Activated naive CD8-positive, alpha-beta T cell treated with anti-CD3 and anti-CD28 coated beads for 36 hours (primary cell): Measurements from ENCODE around the gene PSG5. TPM values are rescaled to one million over a fixed set of nuclear protein-coding genes. Genes with fewer than 3 reads are reported as not detected.
"Not testable (repeated sequence)": the region's sequence is repeated elsewhere in the genome, so short reads cannot be mapped to it uniquely, and the experiment has no call there.

Experiments used
- DNase-seq: peaks from one replicate; pipeline ENCODE4 v3.0.0; 2021
- H3K27ac Mint-ChIP-seq: one replicate; pipeline ENCODE4 v1.8.0; 2022; ENCODE audit warnings: mild to moderate bottlenecking, moderate library complexity, mixed read lengths
- H3K27me3 Mint-ChIP-seq: one replicate; pipeline ENCODE4 v1.8.0; 2022; ENCODE audit warnings: mild to moderate bottlenecking, mixed read lengths
- H3K36me3 Mint-ChIP-seq: one replicate; pipeline ENCODE4 v1.8.0; 2021; ENCODE audit warnings: mild to moderate bottlenecking, mixed read lengths
- H3K4me1 Mint-ChIP-seq: one replicate; pipeline ENCODE4 v1.8.0; 2021; ENCODE audit warnings: mixed read lengths
- H3K4me3 Mint-ChIP-seq: one replicate; pipeline ENCODE4 v1.8.0; 2022; ENCODE audit warnings: mild to moderate bottlenecking, moderate library complexity, mixed read lengths
- H3K9me3 Mint-ChIP-seq: one replicate; pipeline ENCODE4 v1.8.0; 2022; ENCODE audit warnings: mixed read lengths
- total RNA-seq, 2 experiments: library from RNA; stranded (reverse); gene quantifications; one replicate each; pipeline ENCODE4 v1.2.3, GENCODE V29; 2021

The PSG5 gene
- not detected for total RNA-seq

DNA sequence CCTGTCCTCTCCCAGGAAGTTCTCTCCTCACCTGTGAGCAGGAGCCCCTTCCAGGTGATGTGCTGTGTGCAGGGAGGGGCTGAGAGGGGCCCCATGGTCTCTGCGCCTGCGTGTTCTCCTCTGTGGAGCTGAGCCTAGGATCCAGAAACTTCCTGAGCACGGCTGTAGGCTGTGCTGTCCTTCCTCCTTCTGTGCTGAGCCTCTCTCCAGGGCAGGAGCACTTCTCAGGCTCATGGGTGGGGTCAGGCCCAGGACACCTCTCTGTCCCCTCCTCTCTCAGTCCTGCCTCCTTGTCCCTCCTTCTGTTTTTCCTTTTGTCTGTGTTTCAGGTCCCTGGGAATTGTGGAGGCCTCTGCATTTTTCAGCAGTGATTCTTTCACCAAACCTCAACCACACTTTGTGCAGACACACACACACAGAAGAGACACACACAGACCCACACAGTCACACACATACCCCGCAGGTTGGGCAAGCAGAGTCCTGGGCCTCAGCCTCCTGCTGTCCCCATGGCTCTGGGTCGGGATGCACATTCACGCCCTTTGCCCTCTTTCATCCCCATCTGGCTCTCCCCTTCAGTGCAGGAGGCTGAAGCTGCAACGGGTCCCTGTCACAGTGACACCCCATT, at the start of gene PSG5:
PSG5 (minus strand) TSS at position 226 of the 625 bp plus-strand sequence; CDS start at position 95, 131 bp downstream.
- not testable (repeated sequence) for DNase-seq, H3K27ac Mint-ChIP-seq, H3K4me3 Mint-ChIP-seq

DNA sequence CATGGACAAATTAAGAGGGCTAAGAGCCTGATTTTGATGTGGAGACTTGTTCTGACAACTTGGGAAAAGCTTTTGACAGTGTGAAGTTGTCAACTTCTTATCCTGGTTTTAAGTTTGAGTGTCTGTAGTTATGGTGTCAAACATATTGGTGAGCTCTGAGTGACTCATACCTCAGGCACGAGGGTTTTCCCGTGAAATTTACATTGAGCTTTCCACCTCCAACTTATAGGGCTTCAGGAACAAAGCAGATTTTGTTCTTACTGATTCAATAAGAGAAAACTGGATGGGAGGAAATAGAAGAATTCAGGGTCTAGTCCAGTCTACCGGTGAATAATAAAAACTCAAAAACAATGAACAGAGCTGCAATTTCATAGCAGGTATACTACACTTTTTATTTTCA, 49.4 kb upstream of the PSG5 start:
- H3K4me3 Mint-ChIP-seq, DNase-seq, H3K27me3 Mint-ChIP-seq, H3K27ac Mint-ChIP-seq, H3K4me1 Mint-ChIP-seq, H3K36me3 Mint-ChIP-seq: not testable (repeated sequence)
- H3K9me3 Mint-ChIP-seq: peaks cover 24% of the 10 kb centered on the region

More for the DNA sequence above, at the start of gene PSG5:
- peaks cover 19% of the 10 kb centered on the region for H3K27me3 Mint-ChIP-seq
- H3K36me3 Mint-ChIP-seq, H3K4me1 Mint-ChIP-seq, H3K9me3 Mint-ChIP-seq: not testable (repeated sequence)

DNA sequence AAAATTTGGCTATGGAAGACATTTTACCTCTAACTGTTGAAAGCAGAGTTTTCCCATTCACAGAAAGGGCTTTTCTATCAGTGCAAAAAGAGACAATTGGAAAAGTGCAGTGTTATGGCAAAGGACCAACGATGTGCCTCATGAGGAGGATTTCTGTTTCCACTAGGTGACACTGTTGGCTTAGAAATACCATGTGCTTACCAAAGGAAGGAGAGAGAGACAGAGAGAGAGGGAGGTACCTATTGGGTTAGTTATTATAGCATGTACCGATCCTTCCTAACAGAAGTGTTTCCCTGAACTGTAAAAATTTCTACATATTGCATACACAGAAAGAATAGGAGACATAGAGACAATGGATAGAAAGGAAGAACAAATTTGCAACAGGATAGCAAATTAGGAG, 43.0 kb upstream of the PSG5 start:
- Mint-ChIP-seq H3K27ac (no peak overlapping the region), H3K9me3 (peaks cover 40% of the 10 kb centered on the region), H3K36me3 (no peaks in the 10 kb centered on the region), H3K4me1 (no peaks in the 10 kb centered on the region), H3K27me3 (no peaks in the 10 kb centered on the region), H3K4me3 (no peak overlapping the region)
- no peak for DNase-seq

DNA sequence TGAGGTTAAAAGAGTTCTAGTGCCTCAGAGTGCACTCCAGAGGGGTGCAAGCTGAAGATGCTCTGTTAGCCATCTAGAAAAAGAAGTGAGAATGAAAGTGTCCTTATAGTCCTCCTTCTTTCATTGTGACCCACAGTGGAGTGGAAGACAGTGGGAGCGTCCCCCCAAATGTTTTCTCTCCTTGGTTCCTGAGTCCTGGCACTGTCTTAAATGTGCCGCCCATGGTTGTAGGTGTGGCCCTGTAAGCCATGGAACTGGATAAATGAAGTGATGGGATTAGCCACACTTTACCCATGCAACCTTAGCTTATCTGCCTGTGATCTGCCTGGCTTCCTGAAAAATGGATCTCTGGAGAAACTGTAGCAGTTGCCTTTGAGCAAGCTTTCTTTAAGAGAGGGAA, 42.4 kb upstream of the PSG5 start:
- H3K4me1 Mint-ChIP-seq, H3K36me3 Mint-ChIP-seq, H3K27me3 Mint-ChIP-seq, H3K4me3 Mint-ChIP-seq, H3K27ac Mint-ChIP-seq: not testable (repeated sequence)
- DNase-seq: peak; percentile 7
- peaks cover 40% of the 10 kb centered on the region for H3K9me3 Mint-ChIP-seq

DNA sequence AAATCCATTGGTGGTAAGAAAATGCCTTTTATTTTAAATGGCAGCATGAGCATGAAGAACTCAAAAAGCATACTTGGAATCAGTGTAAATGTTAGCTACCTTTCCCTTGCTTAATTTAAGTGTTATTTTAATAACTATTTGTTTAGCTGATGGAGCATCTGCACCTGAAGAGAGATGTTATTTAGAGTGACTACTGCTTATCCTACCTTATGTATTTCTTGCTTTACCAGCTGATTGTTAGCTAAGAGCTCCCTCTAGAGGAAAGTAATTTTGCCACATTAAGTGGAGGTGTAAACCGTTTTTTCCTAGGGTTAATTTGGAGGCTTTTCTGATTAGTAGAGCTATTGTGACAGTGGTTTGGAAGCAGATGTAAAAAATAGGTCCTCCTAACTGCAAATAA, 40.6 kb upstream of the PSG5 start:
- not testable (repeated sequence) for H3K36me3 Mint-ChIP-seq, H3K4me3 Mint-ChIP-seq, DNase-seq, H3K4me1 Mint-ChIP-seq, H3K27ac Mint-ChIP-seq, H3K27me3 Mint-ChIP-seq
- peaks cover 38% of the 10 kb centered on the region for H3K9me3 Mint-ChIP-seq

DNA sequence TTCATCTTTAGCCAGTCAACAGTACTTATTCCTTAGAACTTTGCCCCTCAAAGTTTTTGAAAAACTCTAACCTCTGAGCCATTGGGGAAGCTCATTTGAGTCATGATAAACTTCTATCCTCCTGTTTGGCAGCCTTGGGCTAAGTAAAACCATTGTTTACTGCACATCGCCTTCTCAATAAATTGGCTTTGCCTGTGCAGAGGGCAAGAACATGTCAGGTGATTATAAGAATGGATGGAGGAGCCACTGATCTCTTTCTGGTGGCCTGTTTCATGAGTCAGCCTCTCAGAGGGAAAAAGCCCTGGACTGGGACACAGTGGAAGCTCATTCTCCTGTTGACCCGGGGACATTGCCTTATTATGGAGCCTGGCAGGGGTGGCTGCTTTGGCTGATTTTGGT, 38.5 kb upstream of the PSG5 start:
- Mint-ChIP-seq H3K4me1 (no peaks in the 10 kb centered on the region), H3K9me3 (peaks cover 33% of the 10 kb centered on the region), H3K4me3 (no peak overlapping the region), H3K36me3 (no peaks in the 10 kb centered on the region), H3K27ac (no peak overlapping the region), H3K27me3 (peaks cover 4% of the 10 kb centered on the region)
- DNase-seq: no peak

DNA sequence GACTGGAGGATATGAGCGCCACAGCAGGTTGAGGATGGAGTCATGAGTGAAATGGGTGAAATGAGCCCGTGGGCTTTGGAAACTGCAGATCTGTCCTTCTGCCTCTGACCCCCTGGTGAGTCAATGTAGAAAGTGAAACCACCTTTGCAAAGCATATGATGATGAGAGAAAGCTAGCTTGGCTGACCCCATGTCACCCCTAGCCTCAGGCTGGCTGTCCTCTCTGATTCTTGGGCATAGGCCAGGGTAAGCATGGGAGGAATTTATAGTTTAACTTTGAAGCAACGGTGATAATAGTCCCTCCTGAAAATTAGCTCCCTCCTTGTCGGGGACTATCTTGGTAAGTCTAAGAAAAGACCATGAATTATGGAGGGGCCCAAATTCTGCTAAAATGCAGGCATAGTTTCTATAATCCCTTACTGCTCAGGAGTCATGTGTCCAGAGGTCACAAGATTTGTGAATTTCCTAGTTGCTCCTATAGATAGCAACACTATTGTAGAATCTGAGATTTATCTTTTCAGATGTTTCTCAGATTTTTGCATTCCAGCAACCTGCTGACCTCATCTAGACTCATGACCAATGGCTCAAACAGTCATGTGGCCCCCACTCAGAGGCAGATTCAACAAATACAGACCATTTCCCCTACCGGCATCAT, 38.0 kb upstream of the PSG5 start:
- not testable (repeated sequence) for DNase-seq, H3K27ac Mint-ChIP-seq, H3K27me3 Mint-ChIP-seq, H3K36me3 Mint-ChIP-seq, H3K4me3 Mint-ChIP-seq, H3K4me1 Mint-ChIP-seq
- H3K9me3 Mint-ChIP-seq: peaks cover 29% of the 10 kb centered on the region

DNA sequence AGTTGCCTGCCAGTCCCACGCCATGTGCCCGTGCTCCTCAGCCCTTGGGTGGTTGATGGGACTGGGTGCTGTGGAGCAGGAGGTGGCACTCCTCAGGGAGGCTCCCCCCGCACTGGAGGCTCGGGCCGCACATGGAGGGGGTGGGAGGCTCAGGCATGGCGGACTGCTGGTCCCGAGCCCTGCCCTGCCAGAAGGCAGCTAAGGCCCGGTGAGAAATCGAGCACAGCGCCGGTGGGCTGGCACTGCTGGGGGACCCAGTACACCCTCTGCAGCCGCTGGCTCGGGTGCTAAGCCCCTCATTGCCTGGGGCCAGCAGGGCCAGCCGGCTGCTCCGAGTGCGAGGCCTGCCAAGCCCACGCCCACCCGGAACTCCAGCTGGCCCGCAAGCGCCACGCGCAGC, 35.6 kb upstream of the PSG5 start:
- not testable (repeated sequence) for DNase-seq, H3K4me1 Mint-ChIP-seq, H3K4me3 Mint-ChIP-seq, H3K27ac Mint-ChIP-seq, H3K27me3 Mint-ChIP-seq, H3K36me3 Mint-ChIP-seq
- H3K9me3 Mint-ChIP-seq: peaks cover 14% of the 10 kb centered on the region

DNA sequence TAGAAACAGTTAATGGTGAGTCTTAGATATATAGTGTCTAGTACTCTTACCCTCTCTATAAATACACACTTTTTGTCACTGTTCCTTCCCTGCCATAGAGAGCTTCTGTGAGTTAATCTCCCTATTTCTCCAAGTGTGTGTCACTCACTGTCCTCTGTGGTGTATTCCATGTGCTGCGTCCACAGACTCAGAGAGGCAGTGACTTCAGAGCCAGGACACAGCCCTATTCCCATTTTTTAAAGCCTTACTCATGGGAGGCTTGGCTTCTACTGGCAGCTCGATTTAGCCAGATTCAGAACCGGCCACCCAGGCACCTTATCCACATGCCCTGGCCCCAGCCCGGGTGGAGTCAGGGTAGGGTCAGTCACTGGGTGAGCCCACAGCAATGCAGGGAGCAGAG, 32.8 kb upstream of the PSG5 start:
- H3K27me3 Mint-ChIP-seq, H3K4me1 Mint-ChIP-seq, H3K27ac Mint-ChIP-seq, H3K4me3 Mint-ChIP-seq, DNase-seq, H3K9me3 Mint-ChIP-seq, H3K36me3 Mint-ChIP-seq: not testable (repeated sequence)

DNA sequence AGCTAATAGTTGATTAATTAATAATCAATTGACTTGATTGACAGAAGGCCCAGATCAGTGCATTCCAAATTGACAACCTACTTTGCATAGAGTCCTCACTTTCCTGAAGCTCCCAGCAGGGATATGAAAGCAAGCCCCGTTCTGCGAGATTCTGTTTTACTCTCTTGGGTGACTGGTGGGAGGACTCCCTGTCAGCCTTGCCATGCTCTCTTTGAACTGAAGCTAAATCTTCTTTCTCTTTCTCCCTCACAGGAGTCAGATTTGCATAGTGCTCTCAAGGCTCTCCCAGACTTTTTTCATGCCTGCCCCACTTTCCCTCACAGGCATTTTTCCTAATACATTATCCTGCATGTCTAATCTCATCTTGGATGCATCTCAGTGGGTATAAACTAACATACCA, 29.5 kb upstream of the PSG5 start:
- H3K36me3 Mint-ChIP-seq, H3K9me3 Mint-ChIP-seq, DNase-seq, H3K27ac Mint-ChIP-seq, H3K4me3 Mint-ChIP-seq, H3K4me1 Mint-ChIP-seq: not testable (repeated sequence)
- H3K27me3 Mint-ChIP-seq: peaks cover 18% of the 10 kb centered on the region

DNA sequence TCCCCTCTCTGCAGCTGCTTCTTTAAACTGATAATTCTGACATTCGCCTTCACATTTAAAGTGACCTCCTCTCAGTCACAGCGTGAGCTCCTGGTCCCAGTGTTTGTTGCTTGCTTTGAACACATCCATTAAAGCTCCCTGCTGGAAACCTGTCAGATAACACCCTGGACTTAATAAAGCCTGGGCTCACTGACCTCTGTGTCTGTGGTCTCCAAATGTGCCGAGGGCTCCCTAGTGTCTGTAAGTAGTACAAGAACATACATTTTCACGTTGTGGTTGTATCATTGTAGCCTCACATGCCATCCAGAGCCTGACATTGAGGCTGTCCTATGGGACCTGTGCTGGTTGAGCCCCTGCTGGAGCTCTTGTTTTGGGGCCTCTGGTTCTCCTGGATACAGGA, 21.7 kb upstream of the PSG5 start:
- no peaks in the 10 kb centered on the region for H3K4me1 Mint-ChIP-seq
- H3K27ac Mint-ChIP-seq: no peak overlapping the region
- H3K4me3 Mint-ChIP-seq: no peak overlapping the region
- H3K9me3 Mint-ChIP-seq: no peaks in the 10 kb centered on the region
- no peaks in the 10 kb centered on the region for H3K36me3 Mint-ChIP-seq
- peaks cover 32% of the 10 kb centered on the region for H3K27me3 Mint-ChIP-seq
- DNase-seq: no peak

DNA sequence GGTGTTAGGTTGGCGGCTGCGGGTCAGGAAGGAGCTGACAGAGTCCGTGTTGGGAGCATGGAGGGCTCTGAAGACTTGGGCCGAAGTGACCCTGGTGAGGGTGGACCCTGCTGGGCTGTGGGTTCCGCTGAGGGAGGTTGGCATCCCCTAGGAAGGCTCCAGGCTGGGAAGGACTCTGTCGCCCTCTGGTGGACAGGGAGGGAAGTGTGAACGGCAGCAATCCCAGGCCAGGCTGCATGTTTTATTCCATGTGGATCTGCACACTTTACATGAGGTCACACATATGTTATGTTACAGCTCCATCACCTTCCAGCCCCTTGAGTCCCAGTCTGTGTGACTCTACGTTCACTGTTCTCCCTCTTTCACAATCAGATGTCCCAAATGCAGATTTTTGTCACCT, 20.8 kb upstream of the PSG5 start:
- not testable (repeated sequence) for H3K4me1 Mint-ChIP-seq, H3K36me3 Mint-ChIP-seq, H3K27ac Mint-ChIP-seq, H3K4me3 Mint-ChIP-seq, H3K9me3 Mint-ChIP-seq
- H3K27me3 Mint-ChIP-seq: peaks cover 32% of the 10 kb centered on the region
- peak; percentile 11 for DNase-seq

DNA sequence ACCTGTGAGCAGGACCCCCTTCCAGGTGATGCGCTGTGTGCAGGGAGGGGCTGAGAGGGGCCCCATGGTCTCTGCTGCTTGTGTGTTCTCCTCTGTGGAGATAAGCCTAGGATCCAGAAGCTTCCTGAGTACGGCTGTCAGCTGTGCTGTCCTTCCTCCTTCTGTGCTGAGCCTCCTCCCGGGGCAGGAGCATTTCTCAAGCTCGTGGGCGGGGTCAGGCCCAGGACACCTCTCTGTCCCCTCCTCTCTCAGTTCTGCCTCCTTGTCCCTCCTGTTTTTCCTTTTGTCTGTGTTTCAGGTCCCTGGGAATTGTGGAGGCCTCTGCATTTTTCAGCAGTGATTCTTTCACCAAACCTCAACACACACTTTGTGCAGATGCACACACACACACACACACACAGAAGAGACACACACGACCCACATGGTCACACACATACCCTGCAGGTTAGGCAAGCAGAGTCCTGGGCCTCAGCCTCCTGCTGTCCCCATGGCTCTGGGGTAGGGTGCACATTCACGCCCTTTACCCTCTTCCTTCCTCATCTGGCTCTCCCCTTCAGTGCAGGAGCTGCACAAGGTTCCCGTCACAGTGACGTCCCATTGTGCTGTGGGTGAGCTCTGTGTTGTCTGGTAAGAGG, 19.3 kb upstream of the PSG5 start, which contains the start of gene PSG4:
PSG4 (minus strand) TSS at position 168 of the 635 bp plus-strand sequence; CDS start at position 66, 102 bp downstream.
- H3K36me3 Mint-ChIP-seq, H3K27ac Mint-ChIP-seq, DNase-seq, H3K9me3 Mint-ChIP-seq, H3K4me1 Mint-ChIP-seq, H3K4me3 Mint-ChIP-seq: not testable (repeated sequence)
- peaks cover 24% of the 10 kb centered on the region for H3K27me3 Mint-ChIP-seq

DNA sequence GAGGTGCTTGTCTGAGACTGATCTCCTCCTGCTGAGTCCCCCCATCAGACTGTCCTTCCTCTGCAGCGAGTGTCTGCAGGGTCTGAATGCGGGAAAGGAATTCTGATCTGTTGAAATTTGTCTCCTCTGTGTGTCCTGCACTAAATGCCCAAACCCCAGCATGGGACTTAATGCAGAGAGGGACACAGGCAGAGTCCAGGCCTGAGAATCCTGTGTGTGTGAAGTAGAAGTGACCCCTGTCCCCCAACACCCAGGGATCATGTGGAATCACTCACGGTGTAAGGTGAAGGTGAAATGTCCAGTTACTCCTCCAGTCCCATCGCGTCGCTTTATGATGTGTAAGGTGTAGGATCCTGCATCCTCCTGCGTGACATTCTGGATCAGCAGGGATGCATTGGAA, 17.3 kb upstream of the PSG5 start:
- H3K27me3 Mint-ChIP-seq: peaks cover 15% of the 10 kb centered on the region
- not testable (repeated sequence) for DNase-seq, H3K4me3 Mint-ChIP-seq, H3K36me3 Mint-ChIP-seq, H3K27ac Mint-ChIP-seq, H3K9me3 Mint-ChIP-seq, H3K4me1 Mint-ChIP-seq

DNA sequence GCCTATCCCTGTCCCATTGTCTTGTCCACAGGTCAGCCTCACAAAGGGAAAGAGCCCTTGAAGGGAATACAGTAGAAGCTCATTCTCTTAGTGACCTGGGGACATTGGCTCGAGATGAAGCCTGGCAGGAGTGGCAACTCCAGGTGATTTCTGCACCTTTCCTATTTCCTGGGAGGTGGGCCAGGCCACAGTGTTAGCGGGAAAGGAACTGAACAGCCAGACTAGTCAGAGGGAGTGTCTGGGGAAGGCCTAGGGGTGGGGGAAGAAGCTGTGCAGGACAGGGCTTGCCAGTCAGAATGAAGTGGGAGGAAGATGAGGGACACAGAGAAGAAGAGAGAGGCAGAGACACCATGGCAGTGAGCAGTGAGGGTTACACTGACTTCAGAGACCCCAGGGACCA, 15.6 kb upstream of the PSG5 start:
- H3K4me1 Mint-ChIP-seq, H3K27ac Mint-ChIP-seq: not testable (repeated sequence)

DNA sequence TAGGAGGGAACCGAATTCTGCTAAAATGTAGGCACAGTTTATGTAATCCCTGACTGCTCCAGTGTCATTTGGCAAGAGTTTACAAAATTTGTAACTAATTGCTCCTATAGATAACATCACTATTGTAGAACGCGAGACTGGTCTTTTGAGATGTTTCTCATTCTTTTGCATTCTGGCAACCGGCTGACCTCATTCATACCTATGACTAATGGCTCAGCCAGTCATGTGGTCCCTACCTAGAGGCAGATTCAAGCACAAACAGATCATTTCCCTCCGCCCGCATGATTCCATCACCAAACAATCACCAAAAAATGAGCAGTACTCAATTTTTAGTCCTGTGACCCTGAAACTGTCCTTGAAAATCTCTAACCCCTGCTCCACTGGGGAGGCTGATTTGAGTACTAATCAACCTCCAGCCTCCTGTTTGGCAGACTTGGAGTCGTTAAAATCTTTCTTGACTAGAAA, 15.0 kb upstream of the PSG5 start:
- DNase-seq, H3K9me3 Mint-ChIP-seq, H3K27me3 Mint-ChIP-seq, H3K4me1 Mint-ChIP-seq, H3K36me3 Mint-ChIP-seq, H3K27ac Mint-ChIP-seq, H3K4me3 Mint-ChIP-seq: not testable (repeated sequence)

More for the DNA sequence above, 15.6 kb upstream of the PSG5 start:
- H3K9me3 Mint-ChIP-seq, H3K27me3 Mint-ChIP-seq, DNase-seq, H3K36me3 Mint-ChIP-seq, H3K4me3 Mint-ChIP-seq: not testable (repeated sequence)
